Measurements from ENCODE around the gene FXYD7. TPM values are rescaled to one million over a fixed set of nuclear protein-coding genes. Genes with fewer than 3 reads are reported as not detected.

Gene FXYD7
- total RNA-seq, 1 donor from 2014 or later: not detected

GRCh38 chr19:35155441-35155840 lies 12.4 kb downstream of the FXYD7 start:
- no peak for TF ChIP-seq CTCF (IDR thresholded peaks at IDR 0.05; ENCODE audit: insufficient read depth, low read length, poor library complexity, severe bottlenecking)
- no peak for DNase-seq (ENCODE audit: low read depth)
- peaks cover 3% of the 10 kb centered on the region for H3K27me3 ChIP-seq (ENCODE audit: control insufficient read depth, insufficient read depth, low read length)
- H3K36me3 ChIP-seq (ENCODE audit: control insufficient read depth, insufficient read depth, low read length): no peaks in the 10 kb centered on the region
- H3K4me3 ChIP-seq (ENCODE audit: low read depth, low read length): peak overlapping the region; percentile 53

- Histone ChIP-seq H3K27me3 (ENCODE audit: control insufficient read depth, insufficient read depth, low read length) (peaks cover 3% of the 10 kb centered on the region), H3K4me3 (ENCODE audit: low read depth, low read length) (no peak overlapping the region), H3K36me3 (ENCODE audit: control insufficient read depth, insufficient read depth, low read length) (no peaks in the 10 kb centered on the region)
- no peak for DNase-seq (ENCODE audit: low read depth)
- no peak for TF ChIP-seq CTCF (IDR thresholded peaks at IDR 0.05; ENCODE audit: insufficient read depth, low read length, poor library complexity, severe bottlenecking)
These were observed 13.1 kb downstream of the FXYD7 start for GRCh38 chr19:35155981-35156672.

GRCh38 chr19:35156673-35157014 lies 13.6 kb downstream of the FXYD7 start:
- no peaks in the 10 kb centered on the region for H3K36me3 ChIP-seq (ENCODE audit: control insufficient read depth, insufficient read depth, low read length)
- TF ChIP-seq CTCF (IDR thresholded peaks at IDR 0.05; ENCODE audit: insufficient read depth, low read length, poor library complexity, severe bottlenecking): no peak
- DNase-seq (ENCODE audit: low read depth): no peak
- H3K4me3 ChIP-seq (ENCODE audit: low read depth, low read length): no peak overlapping the region
- H3K27me3 ChIP-seq (ENCODE audit: control insufficient read depth, insufficient read depth, low read length): peaks cover 3% of the 10 kb centered on the region

GRCh38 chr19:35157431-35157830 lies 14.4 kb downstream of the FXYD7 start:
- TF ChIP-seq CTCF (IDR thresholded peaks at IDR 0.05; ENCODE audit: insufficient read depth, low read length, poor library complexity, severe bottlenecking): no peak
- no peak overlapping the region for H3K4me3 ChIP-seq (ENCODE audit: low read depth, low read length)
- H3K36me3 ChIP-seq (ENCODE audit: control insufficient read depth, insufficient read depth, low read length): no peaks in the 10 kb centered on the region
- peaks cover 3% of the 10 kb centered on the region for H3K27me3 ChIP-seq (ENCODE audit: control insufficient read depth, insufficient read depth, low read length)
- no peak for DNase-seq (ENCODE audit: low read depth)

GRCh38 chr19:35159606-35160005 lies 16.6 kb downstream of the FXYD7 start:
- H3K36me3 ChIP-seq (ENCODE audit: control insufficient read depth, insufficient read depth, low read length): no peaks in the 10 kb centered on the region
- DNase-seq (ENCODE audit: low read depth): no peak
- H3K4me3 ChIP-seq (ENCODE audit: low read depth, low read length): no peak overlapping the region
- no peaks in the 10 kb centered on the region for H3K27me3 ChIP-seq (ENCODE audit: control insufficient read depth, insufficient read depth, low read length)
- TF ChIP-seq CTCF (IDR thresholded peaks at IDR 0.05; ENCODE audit: insufficient read depth, low read length, poor library complexity, severe bottlenecking): no peak

All from kidney epithelial cell (primary cell).